ENCODE measurements around the gene PDILT.
"Not testable (repeated sequence)": the region's sequence is repeated elsewhere in the genome, so short reads cannot be mapped to it uniquely, and the experiment has no call there.

PDILT gene

DNA sequence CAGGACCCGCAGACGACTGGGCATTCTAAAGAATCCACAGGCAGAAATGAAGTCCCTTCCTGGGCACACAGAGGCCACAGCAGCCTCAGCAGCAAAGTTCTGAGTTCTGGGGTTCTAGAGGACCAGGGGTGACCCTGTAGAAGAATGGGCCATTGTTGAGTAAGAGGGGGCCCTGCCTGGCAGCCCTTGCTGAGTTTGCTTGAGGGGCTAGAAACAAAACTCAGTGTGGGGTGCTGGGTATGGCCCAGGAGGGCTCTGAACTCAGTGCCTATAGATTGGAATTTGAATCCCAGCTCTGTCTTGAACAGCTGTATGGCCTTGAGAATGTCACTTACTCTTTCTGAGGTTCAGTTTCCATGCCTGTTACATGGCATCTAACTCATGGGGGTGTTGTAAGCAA is at the start of gene PDILT:
Gene PDILT (minus strand): TSS at position 101 of the 400 bp plus-strand sequence. CDS start 5,437 bp downstream, outside the sequence.
- no peak for DNase-seq

DNA sequence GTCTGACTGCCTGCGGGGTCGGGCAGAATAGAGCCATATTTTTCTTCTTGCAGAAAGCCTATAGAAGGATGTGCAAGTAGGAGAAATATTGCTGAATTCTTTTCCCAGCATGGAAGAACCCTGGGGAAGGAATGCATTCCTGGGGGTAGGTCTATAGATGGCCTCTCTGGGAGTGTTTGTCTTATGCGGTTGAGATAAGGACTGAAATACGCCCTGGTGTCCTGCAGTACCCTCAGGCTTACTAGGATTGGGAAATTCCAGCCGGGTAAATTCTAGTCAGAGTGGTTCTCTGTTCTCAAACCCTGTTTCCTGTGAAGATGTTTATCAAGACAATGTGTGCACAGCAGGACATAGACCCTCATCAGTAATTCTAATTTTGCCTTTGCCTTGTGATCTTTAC is 49.1 kb upstream of the PDILT start:
- DNase-seq, result not testable (repeated sequence)

GRCh38 chr16:20451364-20451763 is 46.8 kb upstream of the PDILT start, which contains the start of gene ACSM2A:
Gene ACSM2A (plus strand): TSS chr16:20451521. CDS start chr16:20460115, 8,594 bp downstream.
- DNase-seq, result not testable (repeated sequence)

- DNase-seq, result not testable (repeated sequence)
These were observed 42.3 kb upstream of the PDILT start for GRCh38 chr16:20446652-20447393.

DNA sequence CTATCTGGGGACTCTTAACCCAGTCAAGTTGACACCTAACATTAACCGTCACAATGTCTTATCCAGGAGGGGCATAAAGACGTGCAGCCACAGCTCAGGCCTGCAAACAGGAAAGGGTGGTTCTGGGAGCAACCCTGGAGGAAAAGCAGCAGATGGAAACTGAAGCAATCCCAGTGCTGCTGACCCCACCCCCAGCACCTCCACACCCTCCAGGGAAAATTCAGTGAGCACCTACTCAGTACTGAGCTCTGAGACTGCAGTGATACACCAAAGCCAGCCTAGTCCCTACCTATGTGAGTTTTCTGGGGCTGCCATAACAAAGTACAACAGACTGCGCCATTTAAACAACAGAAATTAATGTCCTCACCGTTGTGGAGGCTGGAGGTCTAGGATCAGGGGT is 37.3 kb upstream of the PDILT start:
- not testable (repeated sequence) for DNase-seq

- DNase-seq, result no peak
These were observed 36.7 kb upstream of the PDILT start for GRCh38 chr16:20441191-20441590.

GRCh38 chr16:20440731-20441130 is 36.2 kb upstream of the PDILT start:
- not testable (repeated sequence) for DNase-seq

- not testable (repeated sequence) for DNase-seq
These were observed 35.3 kb upstream of the PDILT start for GRCh38 chr16:20439820-20440231.

DNA sequence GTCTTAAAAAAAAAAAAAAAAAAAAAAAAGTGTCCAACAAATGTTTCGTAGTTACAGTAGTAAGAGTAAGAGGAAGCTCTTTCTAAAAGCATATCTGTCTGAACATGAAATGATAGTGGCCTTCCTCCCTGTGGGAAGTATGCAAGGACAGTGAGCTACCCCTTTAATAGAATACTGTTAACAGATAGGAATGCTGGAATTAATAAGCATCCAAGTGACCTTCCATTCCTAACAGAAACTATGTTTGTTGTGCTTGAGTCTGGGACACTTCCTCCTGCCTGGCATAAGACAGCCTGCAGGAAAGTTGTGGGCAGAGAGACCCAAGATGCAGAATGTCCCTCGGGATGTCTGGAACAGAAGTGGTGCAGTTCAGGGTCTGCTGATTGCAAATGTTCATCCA is 34.4 kb upstream of the PDILT start:
- DNase-seq, result not testable (repeated sequence)

DNA sequence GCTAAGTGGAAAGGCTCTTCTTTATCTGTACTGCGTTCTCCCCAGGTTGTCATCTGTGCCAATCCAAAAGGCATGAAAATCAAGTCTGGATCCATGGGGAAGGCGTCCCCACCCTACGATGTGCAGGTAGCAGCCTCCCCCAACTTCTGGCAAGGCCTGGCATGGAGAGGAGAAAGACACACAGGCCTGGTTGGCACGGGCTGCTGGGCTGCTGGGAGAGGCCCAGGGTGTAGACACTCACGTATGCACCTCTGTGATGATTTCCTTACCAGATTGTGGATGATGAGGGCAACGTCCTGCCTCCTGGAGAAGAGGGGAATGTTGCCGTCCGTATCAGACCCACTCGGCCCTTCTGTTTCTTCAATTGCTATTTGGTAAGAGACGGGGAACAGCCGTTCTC is 26.4 kb upstream of the PDILT start:
- no peak for DNase-seq

- DNase-seq, result not testable (repeated sequence)
These were observed 25.9 kb upstream of the PDILT start for GRCh38 chr16:20430480-20430879.

GRCh38 chr16:20429499-20429898 is 25.0 kb upstream of the PDILT start:
- DNase-seq, result not testable (repeated sequence)

DNA sequence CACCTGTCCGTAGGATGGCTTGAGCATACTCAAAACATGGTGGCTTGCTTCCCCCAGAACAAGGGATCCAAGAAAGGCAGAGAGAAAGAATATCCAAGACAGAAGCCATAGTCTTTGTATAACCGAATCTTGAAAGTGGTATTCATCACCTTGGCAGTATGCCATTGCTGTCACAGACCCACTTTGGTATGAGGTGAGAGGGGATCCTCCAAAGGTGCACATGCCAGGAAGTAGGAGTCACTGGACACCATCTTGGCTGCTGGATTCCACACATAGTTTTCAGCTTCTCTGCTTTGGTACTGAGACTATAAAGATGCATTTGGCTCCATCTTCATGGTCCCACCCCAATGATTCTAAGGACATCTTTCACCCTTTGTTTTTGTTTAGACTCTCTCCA is 22.9 kb upstream of the PDILT start:
- DNase-seq, result not testable (repeated sequence)

DNA sequence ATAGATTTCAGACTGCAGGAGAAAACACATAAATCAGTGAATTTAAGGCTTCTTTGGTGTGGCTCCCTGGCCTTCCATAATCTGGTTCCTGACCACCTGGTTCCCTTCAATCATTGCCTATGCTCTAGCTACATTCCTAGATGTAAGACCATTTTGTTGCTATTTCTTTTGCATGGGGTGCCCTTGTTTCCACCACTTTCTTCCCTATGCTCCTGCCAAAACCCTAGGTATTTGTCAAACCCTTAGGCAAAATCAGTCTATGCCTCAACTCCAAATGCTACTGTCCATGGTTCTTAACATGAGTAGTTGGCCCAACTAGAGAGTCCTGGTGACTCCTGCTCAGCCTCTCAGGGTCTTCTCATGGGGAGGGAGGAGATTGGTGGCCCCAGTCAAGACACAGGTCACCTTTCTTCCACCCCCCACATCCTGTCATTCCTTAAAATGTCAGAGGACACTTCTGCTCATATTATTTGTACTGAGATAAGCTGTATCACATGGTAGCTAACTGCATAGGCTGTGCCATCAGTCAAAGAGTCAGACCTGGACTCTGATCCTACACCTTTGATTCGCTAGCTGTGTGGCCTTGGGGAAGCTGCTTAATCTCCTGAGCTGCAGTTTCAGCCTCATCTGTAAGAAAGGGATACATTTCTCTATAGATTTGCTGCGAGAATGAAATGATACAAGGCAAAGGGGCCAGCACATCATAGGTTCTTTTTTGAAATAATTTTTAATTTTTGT is 19.8 kb upstream of the PDILT start:
- no peak for DNase-seq

DNA sequence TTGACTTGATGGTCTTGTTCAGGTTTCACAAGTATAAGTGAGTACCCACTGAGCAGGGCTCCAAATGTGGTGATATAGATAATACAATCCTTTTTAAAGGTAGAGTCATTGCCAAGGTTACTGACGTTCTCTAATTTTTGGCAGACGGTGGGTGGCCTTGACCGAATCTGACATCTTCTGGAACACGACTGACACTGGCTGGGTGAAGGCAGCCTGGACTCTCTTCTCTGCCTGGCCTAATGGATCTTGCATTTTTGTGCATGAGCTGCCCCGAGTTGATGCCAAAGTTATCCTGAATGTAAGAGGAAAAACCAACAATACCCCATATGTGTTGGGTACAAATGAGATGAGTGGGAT is 19.2 kb upstream of the PDILT start:
- DNase-seq, result not testable (repeated sequence)

- DNase-seq, result not testable (repeated sequence)
These were observed 17.2 kb upstream of the PDILT start for GRCh38 chr16:20421748-20422147.

GRCh38 chr16:20419093-20419492 is 14.6 kb upstream of the PDILT start:
- not testable (repeated sequence) for DNase-seq

- DNase-seq, result no peak
These were observed 11.0 kb upstream of the PDILT start for GRCh38 chr16:20415541-20415940.

- DNase-seq, result no peak
These were observed 6.5 kb upstream of the PDILT start for GRCh38 chr16:20411055-20411454.

DNA sequence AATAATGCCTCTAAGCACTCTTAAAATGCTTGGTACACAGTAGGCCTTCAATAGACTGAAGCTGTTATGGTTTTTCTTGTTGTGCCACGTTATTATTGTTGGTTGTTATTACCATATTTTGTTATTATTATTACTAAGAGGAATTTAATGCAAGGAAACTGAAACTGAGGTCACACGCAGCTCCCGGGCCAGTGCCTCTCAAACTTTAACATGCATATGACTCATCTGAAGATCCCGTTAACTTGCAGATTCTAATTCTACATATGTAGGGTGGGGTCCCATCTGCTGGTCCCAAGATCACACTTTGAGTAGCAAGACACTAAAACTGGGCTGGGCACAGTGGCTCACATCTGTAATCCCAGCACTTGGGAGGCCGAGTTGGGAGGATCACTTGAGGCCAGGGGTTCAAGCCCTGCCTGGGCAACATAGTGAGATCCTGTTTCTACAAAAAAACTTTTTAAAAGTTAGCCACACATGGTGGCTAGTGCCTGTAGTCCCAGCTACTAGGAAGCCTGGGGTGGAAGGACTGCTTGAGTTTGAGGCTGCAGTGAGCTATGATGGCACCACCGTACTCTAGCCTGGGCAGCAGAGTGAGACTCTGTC is 5.7 kb upstream of the PDILT start:
- no peak for DNase-seq

DNA sequence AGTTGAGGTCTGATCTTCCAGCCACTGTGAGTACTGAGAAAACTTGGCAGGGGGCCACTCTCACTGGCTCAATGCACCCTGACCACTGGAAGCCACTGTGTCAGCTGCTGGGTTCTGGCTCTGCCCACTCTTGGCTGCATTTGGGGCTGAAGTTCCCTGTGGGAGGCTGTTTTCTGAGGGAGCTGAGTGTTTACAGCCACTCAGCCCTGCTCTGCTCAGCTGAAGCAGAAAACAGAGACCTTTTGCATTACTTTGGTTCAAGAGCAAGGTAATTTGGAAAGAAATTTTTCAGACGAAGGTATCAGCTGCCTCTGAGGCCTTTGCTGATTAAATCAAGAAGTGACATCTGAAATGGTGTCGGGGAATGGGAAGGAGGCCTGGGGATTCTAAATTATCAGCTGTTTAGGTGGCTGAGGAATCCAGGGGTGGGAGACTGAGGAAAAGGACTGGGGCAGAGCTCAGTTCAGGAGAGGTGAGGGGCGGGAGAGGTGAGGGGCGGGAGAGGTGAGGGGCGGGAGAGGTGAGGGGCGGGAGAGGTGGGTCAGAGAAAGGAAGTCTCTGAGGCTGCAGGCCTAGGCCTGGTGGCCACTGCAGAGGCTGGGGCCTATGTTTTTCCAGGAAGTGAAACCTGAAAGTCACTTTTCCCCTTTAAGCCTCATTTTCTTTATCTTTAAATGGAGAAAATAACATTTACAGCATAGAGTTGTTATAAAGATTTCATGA is 5.0 kb upstream of the PDILT start, which contains the start of gene ACSM5:
Gene ACSM5 (plus strand): TSS at position 137 of the 723 bp plus-strand sequence. CDS start 1,951 bp downstream, outside the sequence.
- DNase-seq, result no peak

GRCh38 chr16:20402651-20403050 is 1.9 kb downstream of the PDILT start:
- DNase-seq, result no peak

DNA sequence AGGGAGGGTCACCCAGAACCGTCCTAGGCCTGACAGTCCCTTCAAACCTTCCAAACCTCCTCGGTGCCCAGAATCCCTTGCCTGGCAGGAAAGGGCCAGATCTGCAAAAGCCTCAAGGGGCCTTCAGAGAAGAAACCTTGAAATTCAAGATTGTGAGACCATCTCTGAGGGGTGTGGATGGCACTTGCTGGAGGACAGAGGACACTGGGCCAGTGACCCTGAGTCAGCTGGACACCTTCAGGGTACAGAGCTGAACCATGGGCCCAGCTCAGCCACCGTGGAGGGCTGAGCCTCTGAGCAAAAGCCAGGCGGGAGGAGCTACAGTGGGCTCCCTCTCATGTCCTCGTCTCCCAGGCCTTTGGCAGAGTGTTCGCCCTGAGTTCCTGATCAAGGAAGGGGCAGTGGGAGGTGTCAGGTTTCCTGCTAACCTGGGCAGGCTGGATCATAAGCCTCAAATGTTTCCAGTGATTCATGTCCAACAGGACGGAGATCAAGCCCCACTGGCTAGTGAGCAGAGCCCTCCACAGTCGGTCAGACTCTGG is 3.0 kb downstream of the PDILT start:
- no peak for DNase-seq
